GM23248 (cell line): ENCODE data around the gene SLC9A9.

Source experiments
- EZH2 ChIP-seq: fragments of 200-600 bp; sonication (generic); IDR thresholded peaks from 2 replicates; pipeline ENCODE4 v1.6.1; 2018; ENCODE audit warnings: antibody characterized with exemption, mild to moderate bottlenecking; ENCODE audit not compliant: insufficient read depth, poor library complexity, severe bottlenecking
- EZH2phosphoT487 ChIP-seq: fragments of 200-600 bp; sonication (generic); IDR thresholded peaks from 2 replicates; pipeline ENCODE4 v1.6.1; 2018; ENCODE audit warnings: antibody characterized with exemption, moderate library complexity, mild to moderate bottlenecking, low read depth; ENCODE audit not compliant: insufficient read depth

DNA sequence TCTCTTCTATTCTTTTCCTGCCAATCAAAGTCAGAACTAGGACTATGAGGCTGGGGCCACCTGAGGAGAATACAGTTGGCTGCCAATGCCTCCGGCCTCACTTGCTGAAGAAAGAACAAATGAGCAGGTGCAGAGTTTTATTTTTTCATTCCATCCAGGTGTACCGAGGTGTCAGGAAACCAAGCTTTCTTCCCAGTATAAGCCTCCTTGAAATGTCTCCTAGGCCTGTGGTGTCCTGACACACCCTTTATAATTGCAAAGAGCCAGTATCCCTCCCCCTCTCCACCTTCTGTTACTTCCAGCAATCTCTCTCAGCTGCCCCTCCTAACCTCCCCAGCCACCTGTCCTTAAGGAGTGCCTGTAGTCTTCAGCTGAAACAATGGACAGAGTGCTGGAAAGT, 127.9 kb downstream of the SLC9A9 start:
- no peak for TF ChIP-seq EZH2phosphoT487
- TF ChIP-seq EZH2 = no peak
